GM18526 (cell line): Measurements from ENCODE around the gene PLCH1.

Experiments used
- POLR2A ChIP-seq: IDR thresholded peaks from 3 replicates; pipeline ENCODE4 v1.6.1; 2011; ENCODE audit not compliant: insufficient read length; ENCODE audit errors: extremely low read depth

Gene PLCH1

GRCh38 chr3:155757577-155757976 lies 12.7 kb upstream of the PLCH1 start:
- TF ChIP-seq POLR2A = no peak

- TF ChIP-seq POLR2A = no peak
Measured at GRCh38 chr3:155753038-155753639, 8.3 kb upstream of the PLCH1 start.

GRCh38 chr3:155748611-155749365 lies 3.9 kb upstream of the PLCH1 start:
- TF ChIP-seq POLR2A = no peak

GRCh38 chr3:155747946-155748290 lies 3.0 kb upstream of the PLCH1 start:
- no peak for TF ChIP-seq POLR2A

GRCh38 chr3:155747286-155747945 lies 2.5 kb upstream of the PLCH1 start:
- TF ChIP-seq POLR2A = no peak

GRCh38 chr3:155746703-155747102 lies 1.8 kb upstream of the PLCH1 start:
- no peak for TF ChIP-seq POLR2A

- TF ChIP-seq POLR2A = no peak
Measured at GRCh38 chr3:155745795-155746550, 1.1 kb upstream of the PLCH1 start.

- TF ChIP-seq POLR2A = no peak
Measured at GRCh38 chr3:155744010-155744625, 753 bp downstream of the PLCH1 start.

GRCh38 chr3:155743606-155744005 lies 1.3 kb downstream of the PLCH1 start:
- no peak for TF ChIP-seq POLR2A

- TF ChIP-seq POLR2A = no peak
Measured at GRCh38 chr3:155742349-155742965, 2.4 kb downstream of the PLCH1 start.

- TF ChIP-seq POLR2A = no peak
Measured at GRCh38 chr3:155741603-155742002, 3.3 kb downstream of the PLCH1 start.

- TF ChIP-seq POLR2A = no peak
Measured at GRCh38 chr3:155741101-155741500, 3.8 kb downstream of the PLCH1 start.

- no peak for TF ChIP-seq POLR2A
Measured at GRCh38 chr3:155739154-155739553, 5.7 kb downstream of the PLCH1 start.

GRCh38 chr3:155738580-155739076 lies 6.2 kb downstream of the PLCH1 start:
- TF ChIP-seq POLR2A = no peak
